Effector CD4-positive, alpha-beta T cell (primary cell): ENCODE measurements around the gene IL11RA.

Experiments used
- DNase-seq: peaks from one replicate; pipeline ENCODE4 v3.0.0-alpha.2; 2020

IL11RA gene

DNA sequence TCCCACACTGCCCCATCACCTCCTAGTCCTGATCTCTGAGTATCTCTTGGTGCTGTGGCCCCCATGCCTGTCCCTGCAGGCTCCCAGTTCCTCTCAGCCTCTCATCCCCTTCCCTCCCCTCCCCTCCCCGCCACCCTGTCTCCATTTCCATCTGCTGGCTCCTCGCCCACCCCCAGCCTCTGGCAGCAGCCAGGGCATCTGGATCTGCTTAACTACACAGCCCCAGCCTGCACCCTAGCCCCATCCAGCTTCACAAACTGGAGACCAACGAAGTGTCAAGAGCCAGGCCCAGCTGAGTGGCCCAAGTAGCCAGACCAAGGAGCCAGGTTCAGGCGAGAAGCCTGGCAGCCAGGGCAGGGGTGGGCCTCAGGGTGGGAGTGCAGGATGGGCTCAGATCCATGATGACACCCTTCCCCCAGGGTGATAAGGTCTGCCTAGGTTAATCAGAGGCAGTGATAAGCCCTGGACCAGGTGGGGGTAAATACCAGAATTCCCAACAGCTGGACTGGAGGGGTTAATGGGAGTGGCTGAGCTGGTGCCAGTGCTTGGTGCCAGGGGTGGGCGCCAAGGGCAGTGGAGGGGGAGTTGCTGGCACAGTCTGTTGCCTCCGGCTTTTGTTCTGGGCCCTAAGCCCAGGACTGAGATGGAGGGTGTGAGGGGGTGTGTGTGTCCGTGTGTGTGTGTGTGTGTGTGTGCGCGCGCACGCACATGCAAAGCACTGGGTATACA lies 2.5 kb downstream of the IL11RA start:
- no peak for DNase-seq

GRCh38 chr9:34655394-34655793 lies 3.4 kb downstream of the IL11RA start:
- DNase-seq: no peak

- no peak for DNase-seq
Observed at GRCh38 chr9:34656992-34657391, 5.0 kb downstream of the IL11RA start.

DNA sequence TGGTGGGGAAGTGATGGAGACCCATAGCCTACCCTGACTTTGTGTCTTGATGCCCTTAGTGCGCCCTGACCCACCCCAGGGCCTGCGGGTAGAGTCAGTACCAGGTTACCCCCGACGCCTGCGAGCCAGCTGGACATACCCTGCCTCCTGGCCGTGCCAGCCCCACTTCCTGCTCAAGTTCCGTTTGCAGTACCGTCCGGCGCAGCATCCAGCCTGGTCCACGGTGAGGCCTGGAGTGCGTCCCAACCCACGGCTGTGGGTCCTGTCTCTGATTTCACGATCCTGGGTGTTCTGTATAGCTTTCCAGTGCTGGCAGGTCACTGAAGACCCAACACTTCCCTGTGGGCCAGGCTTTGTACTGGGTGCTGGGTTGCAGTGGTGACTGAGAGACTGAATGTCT lies 6.5 kb downstream of the IL11RA start:
- no peak for DNase-seq

GRCh38 chr9:34659592-34660253 lies 7.7 kb downstream of the IL11RA start:
- DNase-seq: no peak

GRCh38 chr9:34662526-34663302 lies 10.7 kb downstream of the IL11RA start, which contains the start of gene CCL27:
CCL27 (minus strand) TSS chr9:34662657; CDS start chr9:34662633, 24 bp downstream.
- no peak for DNase-seq

- peak; percentile 23 for DNase-seq
Observed at GRCh38 chr9:34663303-34663605, 11.3 kb downstream of the IL11RA start.

DNA sequence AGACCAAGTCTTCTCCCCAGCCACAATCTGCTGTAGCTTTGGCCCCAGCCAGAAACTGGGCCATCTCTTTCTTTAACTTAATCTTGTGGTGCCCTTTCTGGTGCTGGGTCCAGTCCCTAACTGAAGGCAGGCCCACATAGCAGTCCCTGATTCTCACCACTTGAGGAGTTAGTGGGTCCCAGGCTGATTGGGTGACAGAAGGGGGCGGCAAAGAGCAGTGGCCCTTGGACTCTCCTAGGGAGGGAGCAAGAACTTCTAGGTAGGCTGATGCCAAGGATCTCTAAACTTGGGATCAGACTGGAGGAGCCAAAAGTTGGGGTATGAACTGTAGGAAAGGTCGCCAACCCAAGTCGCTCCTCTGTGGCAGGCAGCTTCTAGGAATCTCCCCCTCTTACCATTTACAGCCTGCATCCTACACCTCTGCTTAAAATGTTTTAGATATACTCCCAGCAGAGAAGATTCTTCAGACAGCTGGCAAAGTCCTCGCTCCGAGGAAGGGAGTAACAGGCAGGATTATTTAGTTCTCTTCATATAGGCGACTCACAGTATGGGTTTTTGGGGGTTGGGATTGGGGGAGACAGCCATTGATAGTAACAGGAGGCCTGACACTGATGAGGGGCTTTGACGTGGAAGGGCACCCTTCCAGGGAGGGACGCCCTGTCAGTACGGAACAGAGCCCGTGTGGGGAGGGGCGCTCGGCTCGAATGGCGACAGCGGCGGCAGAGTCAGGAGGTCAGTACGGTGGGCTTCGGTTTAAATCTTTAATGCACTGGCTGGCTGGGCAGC lies 12.5 kb downstream of the IL11RA start:
- peak; percentile 64 for DNase-seq

GRCh38 chr9:34665067-34665380 lies 13.0 kb downstream of the IL11RA start:
- no peak for DNase-seq

DNA sequence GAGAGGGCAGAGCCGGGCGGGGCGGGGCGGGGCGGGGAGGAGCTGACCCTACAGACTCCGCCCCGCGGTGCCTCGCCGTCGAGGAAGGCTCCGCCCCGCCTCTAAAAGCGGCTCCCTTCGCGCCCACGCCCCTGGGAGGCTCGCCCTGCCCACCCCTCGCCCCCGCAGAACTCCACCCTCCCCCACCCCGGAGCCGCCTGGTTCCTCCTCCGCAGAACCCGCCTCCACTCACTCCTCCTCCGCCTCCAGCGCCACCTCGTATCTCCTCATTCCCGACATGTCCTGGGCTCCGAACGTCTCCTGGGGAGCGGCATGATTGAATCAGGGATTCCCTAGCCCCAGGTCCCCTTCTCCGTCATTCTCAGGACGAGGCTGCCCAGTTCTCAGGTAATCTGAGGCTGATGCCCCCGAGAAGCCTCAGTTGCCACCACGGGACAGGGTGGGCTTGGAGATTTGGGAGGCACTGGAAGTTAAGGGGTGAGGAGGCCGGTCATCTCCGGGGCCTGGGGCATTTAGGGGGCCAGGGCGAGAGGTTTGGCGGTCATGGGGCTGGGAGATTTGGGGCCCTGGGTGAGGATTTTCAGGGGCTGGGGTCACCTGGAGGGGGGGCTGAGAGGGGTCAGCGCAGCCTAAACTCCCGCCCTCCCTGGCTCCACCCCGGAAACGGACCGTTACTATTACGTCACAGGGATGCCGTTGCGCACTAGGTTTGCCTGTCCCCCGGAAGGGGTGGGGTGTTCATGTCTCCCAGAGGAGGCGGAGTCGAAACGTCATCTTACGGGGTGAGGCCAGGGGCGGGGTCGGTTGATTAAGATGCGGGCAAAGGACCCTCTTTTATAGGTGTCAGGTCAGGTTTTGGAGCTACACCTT lies 13.6 kb downstream of the IL11RA start:
- DNase-seq: peak; percentile 84

DNA sequence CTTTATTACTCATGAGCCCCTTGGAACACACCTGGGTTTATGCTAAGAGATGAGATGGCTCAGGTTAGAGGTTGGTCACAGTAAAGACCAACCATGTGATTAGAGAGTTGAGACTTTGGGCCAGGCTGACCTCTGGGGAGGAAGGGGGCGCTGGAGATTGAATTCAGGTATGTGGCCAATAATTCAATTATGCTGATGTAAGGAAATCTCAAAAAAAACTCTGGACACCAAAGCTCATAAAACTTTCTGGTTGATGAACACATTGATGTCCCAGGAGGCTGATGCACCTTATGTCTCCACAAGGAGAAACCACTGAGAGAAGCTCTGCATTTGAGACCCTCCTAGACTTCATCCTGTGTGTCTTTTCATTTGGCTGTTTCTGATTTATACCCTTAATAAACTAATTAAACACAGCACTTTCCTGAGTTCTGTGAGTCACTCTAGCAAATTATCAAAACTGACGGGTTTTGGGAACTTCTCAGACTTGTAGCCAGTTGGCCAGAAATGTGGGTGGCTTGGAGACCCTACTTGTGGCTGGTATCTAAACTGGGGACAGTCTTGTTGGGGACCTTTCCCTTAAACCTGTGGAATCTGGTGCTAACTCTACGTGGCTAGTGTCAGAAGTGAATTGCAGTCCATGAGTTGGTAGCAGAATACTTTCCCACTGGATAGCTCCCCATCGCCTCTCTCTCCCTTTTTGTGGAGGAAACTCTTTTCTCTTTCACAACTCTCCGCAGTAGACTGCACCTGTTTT lies 18.0 kb downstream of the IL11RA start:
- DNase-seq: no peak

- DNase-seq: no peak
Observed at GRCh38 chr9:34671307-34671706, 19.3 kb downstream of the IL11RA start.

- no peak for DNase-seq
Observed at GRCh38 chr9:34674440-34674839, 22.5 kb downstream of the IL11RA start.

GRCh38 chr9:34675048-34675714 lies 23.2 kb downstream of the IL11RA start:
- DNase-seq: peak; percentile 27

DNA sequence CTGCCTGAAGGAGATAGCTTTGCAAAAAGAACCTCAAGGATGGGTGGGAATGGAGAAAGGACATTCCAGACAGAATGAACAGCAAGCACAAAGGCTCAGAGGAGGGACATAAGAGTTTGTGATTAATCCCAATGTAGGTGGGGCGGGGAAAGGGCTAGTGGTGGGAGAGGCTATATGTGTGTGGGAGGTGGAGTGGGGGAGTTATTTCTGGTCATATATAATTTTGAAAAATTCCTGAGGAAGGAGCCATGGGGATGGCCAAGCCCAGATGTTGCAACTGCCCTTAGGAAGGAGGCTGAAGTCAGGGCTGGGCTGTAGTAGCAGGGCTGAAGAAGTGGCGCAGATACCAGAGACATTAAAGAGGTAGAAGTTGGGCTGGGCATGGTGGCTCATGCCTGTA lies 23.9 kb downstream of the IL11RA start:
- DNase-seq: no peak

GRCh38 chr9:34684145-34684544 lies 32.2 kb downstream of the IL11RA start:
- DNase-seq: no peak

DNA sequence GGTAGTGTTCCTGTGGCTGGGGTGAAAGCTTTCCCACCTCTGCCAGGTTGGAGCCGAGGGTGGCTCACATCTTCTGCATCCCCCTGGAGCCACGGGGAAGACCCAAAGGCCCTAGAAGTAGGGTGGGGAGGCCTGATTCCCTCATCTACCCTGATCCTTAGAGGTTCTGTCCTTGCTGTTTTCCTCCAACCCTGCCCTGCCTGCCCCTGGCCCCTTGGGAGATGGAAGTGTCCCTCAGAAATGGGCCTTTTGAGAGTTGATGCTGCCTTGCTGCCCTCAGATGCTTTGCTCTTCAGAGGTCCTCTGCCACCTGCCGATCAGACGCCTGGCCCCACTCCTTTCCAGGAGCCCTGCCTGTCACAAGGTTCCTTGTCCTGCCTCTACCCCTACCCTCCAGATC lies 32.8 kb downstream of the IL11RA start:
- DNase-seq: no peak

DNA sequence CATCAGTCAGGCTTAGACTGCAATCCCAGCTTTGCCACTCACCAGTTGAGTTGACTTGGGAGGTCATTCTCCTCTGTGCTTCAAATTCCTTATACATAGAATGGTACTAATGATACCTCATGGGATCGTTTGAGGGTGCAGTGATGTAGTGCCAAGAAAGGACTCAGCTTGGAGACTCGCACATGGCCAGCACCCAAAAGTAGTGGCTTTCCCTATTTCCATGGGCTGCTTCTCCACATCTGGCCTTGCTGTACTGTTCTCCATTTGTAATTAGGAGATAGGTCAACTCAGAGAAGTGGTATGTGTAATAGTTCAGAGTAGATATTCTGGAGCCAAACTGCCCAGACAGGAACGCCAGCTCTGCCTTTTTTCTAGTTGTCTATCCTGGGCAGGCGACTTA lies 33.6 kb downstream of the IL11RA start:
- DNase-seq: no peak

- no peak for DNase-seq
Observed at GRCh38 chr9:34686231-34686630, 34.2 kb downstream of the IL11RA start.

DNA sequence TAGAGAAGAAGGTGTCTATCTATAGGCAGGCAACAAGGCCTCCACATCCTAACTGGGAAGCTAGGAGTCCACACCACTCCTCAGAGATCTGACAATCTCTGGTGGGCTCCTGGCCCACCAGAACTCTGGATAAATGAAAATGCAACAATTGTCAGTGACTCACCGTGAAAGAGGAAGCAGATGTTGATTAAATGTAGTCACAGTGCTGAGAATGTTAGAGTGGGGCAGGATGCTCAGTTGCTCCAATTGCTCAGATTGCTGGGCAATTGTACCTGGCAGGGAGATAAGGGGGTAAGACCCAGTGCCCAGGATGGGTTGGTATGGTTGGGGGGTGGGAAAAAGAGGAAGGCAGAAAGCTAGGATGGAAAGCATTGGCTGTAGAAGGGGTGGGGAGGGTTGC lies 34.7 kb downstream of the IL11RA start:
- DNase-seq: no peak
